Activated CD8-positive, alpha-beta T cell treated with anti-CD3 and anti-CD28 coated beads, Interleukin-2, amount 10 ng/mL, durations not matched to agents 7 days and 5 days (primary cell): Measurements from ENCODE around the gene ANKRD24. TPM values are rescaled to one million over a fixed set of nuclear protein-coding genes. Genes with fewer than 3 reads are reported as not detected.
"Not testable (repeated sequence)": the region's sequence is repeated elsewhere in the genome, so short reads cannot be mapped to it uniquely, and the experiment has no call there.

ENCODE experiments used
- ATAC-seq: fragments of 150-1000 bp; cut with Tn5 transposase; one replicate; pipeline ENCODE4 v1.10.0; 2021; ENCODE audit warnings: moderate library complexity
- CTCF ChIA-PET: fragments of 350-600 bp; sonication (Branson Sonifier 250); formaldehyde crosslinking; loops from one replicate; lab custom pipeline; 2021; ENCODE audit warnings: antibody characterized with exemption; lab: Charles Lee
- POLR2A ChIA-PET: fragments of 350-600 bp; sonication (Branson Sonifier 250); formaldehyde crosslinking; loops from one replicate; lab custom pipeline; 2021; ENCODE audit warnings: antibody characterized with exemption; lab: Charles Lee
- DNase-seq: peaks from one replicate; pipeline ENCODE4 v3.0.0-alpha.2; 2020
- H3K27ac Mint-ChIP-seq: one replicate; pipeline ENCODE4 v1.8.0; 2021; ENCODE audit warnings: mild to moderate bottlenecking, mixed read lengths
- H3K27me3 Mint-ChIP-seq: one replicate; pipeline ENCODE4 v1.8.0; 2021; ENCODE audit warnings: low read depth, mixed read lengths
- H3K36me3 Mint-ChIP-seq: one replicate; pipeline ENCODE4 v1.8.0; 2021; ENCODE audit warnings: low read depth, mixed read lengths
- H3K4me1 Mint-ChIP-seq: one replicate; pipeline ENCODE4 v1.8.0; 2021; ENCODE audit warnings: low read depth, mixed read lengths
- H3K4me3 Mint-ChIP-seq: one replicate; pipeline ENCODE4 v1.8.0; 2021; ENCODE audit warnings: mild to moderate bottlenecking, mixed read lengths
- H3K9me3 Mint-ChIP-seq: one replicate; pipeline ENCODE4 v1.8.0; 2022; ENCODE audit warnings: mixed read lengths; ENCODE audit not compliant: insufficient read depth
- total RNA-seq, 2 experiments: library from RNA; stranded (reverse); gene quantifications; one replicate each; pipeline ENCODE4 v1.2.3, GENCODE V29; 2021

ANKRD24 gene
- total RNA-seq, 2 experiments from 2014 or later = 0.68 to 0.73 TPM

DNA sequence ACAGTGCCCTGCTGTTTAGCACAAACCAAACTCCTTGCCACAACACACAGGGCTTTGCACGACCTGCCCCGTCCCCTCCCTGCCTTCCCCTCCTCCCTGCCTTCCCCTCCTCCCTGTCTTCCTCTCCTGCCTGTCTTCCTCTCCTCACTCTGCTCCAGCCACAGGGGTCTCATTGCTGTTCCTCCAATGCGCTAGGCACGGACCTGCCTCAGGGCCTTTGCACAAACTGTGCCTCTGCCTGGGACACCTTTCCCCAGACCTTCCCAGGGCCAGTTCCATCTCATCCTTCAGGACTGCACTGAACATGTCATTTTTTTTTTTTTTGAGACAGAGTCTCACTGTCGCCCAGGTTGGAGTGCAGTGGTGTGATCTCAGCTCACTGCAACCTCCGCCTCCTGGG, 30.9 kb upstream of the ANKRD24 start:
- POLR2A ChIA-PET = no interaction called here
- H3K4me1 Mint-ChIP-seq = peaks cover 23% of the 10 kb centered on the region
- DNase-seq = no peak
- no peak overlapping the region for H3K27ac Mint-ChIP-seq
- H3K9me3 Mint-ChIP-seq = no peaks in the 10 kb centered on the region
- no peaks in the 10 kb centered on the region for H3K27me3 Mint-ChIP-seq
- ATAC-seq = no peak
- H3K36me3 Mint-ChIP-seq = no peaks in the 10 kb centered on the region
- no peak overlapping the region for H3K4me3 Mint-ChIP-seq
- CTCF ChIA-PET = interaction anchor here (1.9 kb wide), 1 partner anchor 12 kb away, joined by 5 read pairs; no protein-coding TSS in a partner anchor

DNA sequence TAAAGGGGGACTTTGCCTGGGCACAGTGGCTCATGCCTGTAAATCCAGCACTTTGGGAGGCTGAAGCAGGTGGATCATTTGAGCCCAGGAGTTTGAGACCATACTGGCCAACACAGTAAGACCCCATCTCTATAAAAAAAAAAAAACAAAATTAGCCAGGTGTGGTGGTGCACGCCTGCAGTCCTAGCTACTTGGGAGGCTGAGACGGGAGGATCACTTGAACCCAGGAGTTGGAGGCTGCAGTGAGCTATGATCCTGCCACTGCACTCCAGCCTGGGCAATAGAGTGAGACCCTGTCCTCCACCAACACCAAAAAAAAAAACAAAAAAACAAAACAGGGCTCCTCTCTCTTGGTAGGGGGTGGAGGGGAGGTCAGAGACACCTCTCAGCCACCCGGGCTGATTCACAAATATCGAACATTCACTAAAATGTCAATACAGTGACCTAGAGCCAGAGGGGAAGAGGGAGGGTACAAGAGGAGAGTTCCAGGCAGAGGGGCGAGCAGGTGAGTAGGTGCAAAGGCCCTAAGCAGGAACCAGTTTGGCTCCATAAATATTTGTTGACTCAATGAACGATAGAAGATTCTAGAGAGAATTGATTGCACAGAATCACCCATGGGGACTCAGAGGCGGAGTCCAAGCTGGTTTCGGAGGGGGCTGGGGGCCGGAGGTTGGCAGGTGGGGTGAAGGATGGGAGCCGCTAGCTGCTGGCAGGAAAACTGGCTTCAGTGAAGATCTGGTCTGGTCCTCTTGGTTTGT, 30.1 kb upstream of the ANKRD24 start:
- Mint-ChIP-seq H3K4me1 (peaks cover 23% of the 10 kb centered on the region), H3K9me3 (no peaks in the 10 kb centered on the region), H3K27me3 (no peaks in the 10 kb centered on the region), H3K27ac (no peak overlapping the region), H3K4me3 (no peak overlapping the region), H3K36me3 (no peaks in the 10 kb centered on the region)
- DNase-seq (no peak), ATAC-seq (no peak)
- ChIA-PET POLR2A (no interaction called here), CTCF (interaction anchor here (1.9 kb wide), 1 partner anchor 13 kb away, joined by 5 read pairs; no protein-coding TSS in a partner anchor)

DNA sequence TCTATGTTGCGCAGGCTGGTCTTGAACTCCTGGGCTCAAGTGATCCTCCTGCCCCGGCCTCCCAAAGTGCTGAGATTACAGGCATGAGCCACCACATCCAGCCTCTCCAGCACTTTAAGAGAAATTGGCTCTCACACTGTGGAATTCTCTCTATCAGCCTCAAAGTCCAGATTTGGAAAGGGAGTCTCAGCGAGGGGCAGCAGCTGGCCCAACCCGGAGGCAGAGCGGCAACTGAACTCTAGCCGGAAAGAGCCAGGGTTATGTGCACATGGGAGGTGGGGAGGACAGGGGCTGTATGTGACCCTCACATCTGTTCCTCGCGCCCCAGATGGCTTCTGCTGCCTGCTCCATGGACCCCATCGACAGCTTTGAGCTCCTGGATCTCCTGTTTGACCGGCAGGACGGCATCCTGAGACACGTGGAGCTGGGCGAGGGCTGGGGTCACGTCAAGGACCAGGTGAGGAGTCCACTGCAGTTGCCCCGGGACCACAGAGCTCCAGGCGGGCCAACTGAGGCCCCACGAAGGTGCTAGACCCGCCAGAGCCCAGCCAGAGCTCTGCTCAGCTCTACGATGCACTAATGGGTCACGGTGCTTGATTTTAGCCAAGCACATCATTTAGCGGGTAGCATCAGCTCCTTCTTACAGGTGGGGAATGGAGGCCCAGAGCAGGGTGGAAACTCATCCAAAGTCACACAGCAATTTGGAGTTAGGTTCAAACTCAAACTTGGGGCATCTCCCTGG, 27.7 kb upstream of the ANKRD24 start:
- ChIA-PET POLR2A (interaction anchor here (0.6 kb wide), 1 partner anchor 85 kb away, joined by 3 read pairs; no protein-coding TSS in a partner anchor), CTCF (interaction anchor here (3.3 kb wide), 1 partner anchor 14 kb away, joined by 20 read pairs; no protein-coding TSS in a partner anchor)
- ATAC-seq (no peak), DNase-seq (no peak)
- H3K27me3 Mint-ChIP-seq = no peaks in the 10 kb centered on the region
- no peak overlapping the region for H3K4me3 Mint-ChIP-seq
- H3K27ac Mint-ChIP-seq = no peak overlapping the region
- H3K4me1 Mint-ChIP-seq = peaks cover 23% of the 10 kb centered on the region
- H3K36me3 Mint-ChIP-seq = no peaks in the 10 kb centered on the region
- H3K9me3 Mint-ChIP-seq = no peaks in the 10 kb centered on the region

DNA sequence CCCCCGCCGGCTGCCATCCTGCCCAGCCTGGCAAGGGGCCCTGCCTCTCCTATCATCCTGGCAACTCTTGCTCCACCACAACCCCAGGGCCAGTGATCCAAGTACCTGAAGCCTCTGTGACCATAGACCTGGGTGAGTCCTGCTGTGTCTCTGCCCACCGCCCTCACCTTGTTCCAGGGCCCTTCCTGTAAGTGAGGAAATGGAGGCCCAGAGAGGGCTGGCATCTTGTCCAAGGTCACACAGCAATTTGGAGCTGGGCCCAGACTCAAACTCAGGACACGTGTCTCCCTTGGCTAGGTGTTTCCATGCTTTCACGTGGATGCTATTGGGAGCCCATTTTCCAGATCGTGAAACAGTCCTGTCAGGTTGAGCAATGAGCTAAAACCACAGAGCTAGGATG, 25.3 kb upstream of the ANKRD24 start:
- Mint-ChIP-seq H3K27me3 (no peaks in the 10 kb centered on the region), H3K36me3 (no peaks in the 10 kb centered on the region), H3K4me1 (peaks cover 14% of the 10 kb centered on the region), H3K9me3 (no peaks in the 10 kb centered on the region), H3K4me3 (no peak overlapping the region), H3K27ac (no peak overlapping the region)
- no peak for DNase-seq
- CTCF ChIA-PET = no interaction called here
- POLR2A ChIA-PET = no interaction called here
- no peak for ATAC-seq

DNA sequence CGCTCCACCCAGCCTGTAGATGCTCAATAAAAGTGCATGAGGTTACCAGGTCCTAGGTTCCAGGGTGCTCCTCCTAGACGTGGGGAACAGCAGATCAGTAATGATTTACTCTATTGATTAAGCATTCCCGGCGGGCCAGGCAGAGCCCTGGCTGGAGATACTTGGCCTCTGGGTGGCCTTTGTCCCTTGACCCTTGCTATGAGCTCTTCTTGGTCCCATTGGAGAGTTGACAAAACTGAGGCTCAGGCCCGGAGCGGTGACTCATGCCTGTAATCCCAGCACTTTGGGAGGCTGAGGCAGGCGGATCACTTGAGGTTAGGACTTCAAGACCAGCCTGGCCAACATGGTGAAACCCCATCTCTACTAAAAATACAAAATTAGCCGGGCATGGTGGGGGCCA, 24.5 kb upstream of the ANKRD24 start:
- H3K4me3 Mint-ChIP-seq, H3K27ac Mint-ChIP-seq, ATAC-seq, H3K36me3 Mint-ChIP-seq, H3K4me1 Mint-ChIP-seq, CTCF ChIA-PET, H3K27me3 Mint-ChIP-seq, DNase-seq, H3K9me3 Mint-ChIP-seq, POLR2A ChIA-PET: not testable (repeated sequence)

DNA sequence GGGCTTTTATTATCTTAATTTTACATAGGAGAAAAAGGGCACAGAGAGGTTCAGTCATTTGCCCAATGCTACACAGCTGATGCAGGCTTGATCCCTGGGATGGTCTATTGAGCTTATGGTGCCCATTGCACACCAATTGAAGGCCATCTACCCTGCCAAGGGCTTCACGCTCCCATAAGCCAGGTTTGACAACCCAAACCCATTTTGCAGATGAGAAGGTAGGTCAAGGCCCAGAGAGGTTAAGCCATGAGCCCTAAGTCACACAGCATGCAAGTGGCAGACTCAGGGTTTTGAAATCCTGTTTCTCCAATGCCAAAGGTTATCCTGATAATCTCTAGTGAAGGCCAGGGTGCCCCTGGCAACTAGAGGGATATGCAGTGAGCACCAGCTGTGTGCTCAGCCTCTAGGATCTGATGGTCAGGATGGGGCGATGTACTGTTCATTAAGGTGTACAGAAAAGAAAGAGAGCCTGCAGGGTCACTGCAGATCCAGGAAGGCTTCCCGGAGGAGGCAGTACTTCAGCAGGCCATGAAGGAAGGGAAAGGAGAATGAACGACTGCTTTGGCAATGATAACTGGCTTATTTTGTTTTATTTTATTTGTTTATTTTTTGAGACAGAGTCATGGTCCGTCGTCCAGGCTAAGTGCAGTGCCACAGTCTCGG, 20.9 kb upstream of the ANKRD24 start:
- DNase-seq (no peak), ATAC-seq (no peak)
- ChIA-PET POLR2A (no interaction called here), CTCF (no interaction called here)
- Mint-ChIP-seq H3K36me3 (no peaks in the 10 kb centered on the region), H3K4me1 (no peaks in the 10 kb centered on the region), H3K27me3 (no peaks in the 10 kb centered on the region), H3K4me3 (no peak overlapping the region), H3K9me3 (no peaks in the 10 kb centered on the region), H3K27ac (no peak overlapping the region)

DNA sequence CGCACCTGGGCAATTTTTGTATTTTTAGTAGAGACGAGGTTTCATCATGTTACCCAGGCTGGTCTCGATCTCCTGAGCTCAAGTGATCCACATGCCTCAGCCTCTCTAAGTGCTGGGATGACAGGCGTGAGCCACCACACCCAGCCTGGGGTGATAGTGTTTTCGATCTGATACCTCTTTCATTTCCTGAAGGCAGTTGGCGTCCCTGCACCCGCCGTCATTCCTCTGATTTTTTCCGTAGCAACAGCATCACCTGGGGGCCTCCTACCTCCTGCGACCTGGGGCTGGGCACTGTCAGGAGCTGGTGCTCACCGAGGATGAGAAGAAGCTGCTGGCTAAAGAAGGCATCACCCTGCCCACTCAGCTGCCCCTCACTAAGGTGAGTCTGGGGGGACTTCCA, 18.2 kb upstream of the ANKRD24 start:
- POLR2A ChIA-PET = no interaction called here
- CTCF ChIA-PET = interaction anchor here (2.7 kb wide), 1 partner anchor 24 kb away, joined by 11 read pairs; no protein-coding TSS in a partner anchor
- DNase-seq (no peak), ATAC-seq (no peak)
- Mint-ChIP-seq H3K36me3 (no peaks in the 10 kb centered on the region), H3K4me1 (no peaks in the 10 kb centered on the region), H3K27me3 (no peaks in the 10 kb centered on the region), H3K27ac (no peak overlapping the region), H3K4me3 (no peak overlapping the region), H3K9me3 (no peaks in the 10 kb centered on the region)

DNA sequence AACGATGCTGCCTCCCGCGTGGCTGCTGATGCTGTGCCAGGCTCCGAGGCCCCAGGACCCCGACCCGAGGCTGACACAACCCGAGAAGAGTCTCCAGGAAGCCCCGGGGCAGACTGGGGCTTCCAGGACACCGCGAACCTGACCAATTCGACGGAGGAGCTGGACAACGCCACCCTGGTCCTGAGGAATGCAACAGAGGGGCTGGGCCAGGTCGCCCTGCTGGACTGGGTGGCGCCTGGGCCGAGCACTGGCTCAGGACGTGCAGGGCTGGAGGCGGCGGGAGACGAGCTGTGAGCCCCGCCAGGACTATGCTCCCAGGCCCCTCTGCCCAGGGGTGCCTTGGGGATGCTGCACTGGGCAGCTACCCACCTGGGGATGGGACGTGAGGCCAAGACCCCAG, 10.8 kb upstream of the ANKRD24 start:
- Mint-ChIP-seq H3K4me3 (no peak overlapping the region), H3K4me1 (peaks cover 3% of the 10 kb centered on the region), H3K27me3 (peaks cover 7% of the 10 kb centered on the region), H3K9me3 (no peaks in the 10 kb centered on the region), H3K36me3 (no peaks in the 10 kb centered on the region), H3K27ac (no peak overlapping the region)
- no peak for DNase-seq
- ChIA-PET POLR2A (no interaction called here), CTCF (no interaction called here)
- ATAC-seq = no peak

DNA sequence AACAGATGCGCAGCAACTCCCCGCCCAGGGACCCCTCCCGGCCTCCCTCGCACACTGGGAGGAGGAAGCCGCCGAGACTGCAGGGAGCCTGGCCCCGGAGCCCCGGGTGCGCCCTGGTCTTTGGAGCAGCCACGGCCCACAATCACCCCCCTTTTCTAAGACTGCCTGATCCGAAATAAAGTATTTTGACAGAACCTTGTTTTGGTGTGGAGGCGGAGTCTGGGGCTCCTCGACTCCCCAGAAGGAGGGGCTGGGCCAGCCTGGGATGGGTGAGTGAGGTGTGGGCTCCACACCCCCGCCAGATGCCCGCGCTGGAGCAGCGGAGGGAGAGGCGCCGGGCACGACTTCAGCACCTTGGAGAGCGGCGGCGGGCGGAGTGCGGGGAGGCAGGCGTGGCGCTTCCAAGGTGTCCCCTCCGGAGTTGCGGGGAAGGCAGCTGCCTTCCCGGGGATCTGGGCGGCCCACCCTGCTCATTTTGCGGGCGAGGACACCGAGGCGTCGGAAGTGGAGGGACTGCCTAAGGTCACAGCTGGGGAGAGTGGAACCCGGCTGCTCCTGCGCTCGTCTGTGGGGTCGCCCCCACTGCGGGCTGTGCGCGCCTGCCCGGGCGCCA, 9.5 kb upstream of the ANKRD24 start:
- peak; percentile 79 for DNase-seq
- Mint-ChIP-seq H3K27me3 (peaks cover 7% of the 10 kb centered on the region), H3K9me3 (no peaks in the 10 kb centered on the region), H3K4me1 (peaks cover 3% of the 10 kb centered on the region), H3K27ac (no peak overlapping the region), H3K36me3 (peaks cover 2% of the 10 kb centered on the region), H3K4me3 (no peak overlapping the region)
- POLR2A ChIA-PET = no interaction called here
- CTCF ChIA-PET = interaction anchor here (1.0 kb wide), 1 partner anchor 33 kb away, joined by 5 read pairs; no protein-coding TSS in a partner anchor
- ATAC-seq = peak; percentile 93

DNA sequence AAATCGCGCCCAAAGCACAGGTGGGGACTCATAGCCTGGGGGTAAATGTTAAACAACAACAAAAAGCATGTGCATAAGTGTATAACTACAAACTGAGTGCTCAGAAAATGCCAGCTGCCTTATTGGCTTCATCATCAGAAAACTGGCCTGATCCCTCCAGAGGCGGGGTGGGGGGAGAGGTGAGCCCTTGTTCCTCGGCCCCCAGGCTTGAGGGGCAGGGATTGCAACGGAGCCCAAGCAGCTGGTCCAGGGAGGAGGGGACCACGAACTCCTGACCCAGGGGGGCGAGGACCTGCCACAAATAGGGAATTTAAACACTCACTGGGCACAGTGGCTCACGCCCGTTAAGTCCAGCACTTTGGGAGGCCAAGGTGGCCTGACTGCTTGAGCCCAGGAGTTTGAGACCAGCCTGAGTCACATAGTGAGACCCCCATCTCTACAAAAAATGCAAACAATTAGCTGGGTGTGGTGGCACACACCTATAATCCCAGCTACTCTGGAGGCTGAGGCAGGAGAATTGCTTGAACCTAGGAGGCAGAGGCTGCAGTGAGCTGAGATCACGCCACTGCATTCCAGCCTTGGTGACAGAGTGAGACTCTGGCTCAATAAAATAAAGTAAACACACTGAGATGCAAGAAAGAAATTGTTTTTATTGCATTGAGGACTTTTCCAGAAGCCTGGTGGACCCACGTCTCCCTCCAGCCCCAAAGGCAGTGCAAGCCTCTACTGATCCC, 8.8 kb upstream of the ANKRD24 start:
- Mint-ChIP-seq H3K4me1 (peaks cover 3% of the 10 kb centered on the region), H3K27me3 (peaks cover 7% of the 10 kb centered on the region), H3K9me3 (no peaks in the 10 kb centered on the region), H3K36me3 (peaks cover 5% of the 10 kb centered on the region), H3K4me3 (no peak overlapping the region), H3K27ac (no peak overlapping the region)
- ChIA-PET POLR2A (no interaction called here), CTCF (interaction anchor here (1.0 kb wide), 1 partner anchor 34 kb away, joined by 5 read pairs; no protein-coding TSS in a partner anchor)
- no peak for DNase-seq
- ATAC-seq = no peak
